HCT116 (cell line): Measurements from ENCODE around the gene SAMD4B.

Experiments used
- CEBPB ChIP-seq: IDR thresholded peaks from 2 replicates; pipeline ENCODE4 v1.6.1; 2012; ENCODE audit warnings: low read depth
- CTCF ChIP-seq, 3 experiments: fragments of 200-600 bp in 1 of 3; sonication (generic) in 1 of 3; IDR thresholded peaks in 2 of 3; conservative IDR thresholded peaks in 1 of 3; 2 replicates each; pipeline ENCODE4 v1.5.1; 2012 to 2017; ENCODE audit warnings: low read depth in 2 of 3, low read length in 2 of 3, antibody characterized with exemption in 1 of 3, borderline replicate concordance in 1 of 3, control low read depth in 1 of 3, mild to moderate bottlenecking in 1 of 3, mixed read lengths in 1 of 3, mixed run types in 1 of 3, moderate library complexity in 1 of 3; ENCODE audit not compliant: insufficient read depth in 1 of 3
- EZH2 ChIP-seq: fragments of 200-600 bp; sonication (generic); IDR thresholded peaks from 2 replicates; pipeline ENCODE4 v1.6.1; 2017; ENCODE audit warnings: antibody characterized with exemption, mixed run types
- EZH2phosphoT487 ChIP-seq: fragments of 200-600 bp; IDR thresholded peaks from 2 replicates; pipeline ENCODE4 v1.6.1; 2018; ENCODE audit warnings: antibody characterized with exemption, borderline replicate concordance
- POLR2A ChIP-seq: IDR thresholded peaks from 2 replicates; pipeline ENCODE4 v1.7.0; 2011; ENCODE audit warnings: borderline replicate concordance; ENCODE audit not compliant: insufficient read depth, insufficient read length; ENCODE audit errors: extremely low read depth
- POLR2AphosphoS5 ChIP-seq: IDR thresholded peaks from 2 replicates; pipeline ENCODE4 v1.6.1; 2011; ENCODE audit warnings: mild to moderate bottlenecking, low read depth, low read length, moderate library complexity
- REST ChIP-seq: IDR thresholded peaks from 2 replicates; pipeline ENCODE4 v1.6.1; 2012; ENCODE audit warnings: low read depth
- SIN3A ChIP-seq: IDR thresholded peaks from 2 replicates; pipeline ENCODE4 v1.6.1; 2012; ENCODE audit warnings: low read depth
- SP1 ChIP-seq: IDR thresholded peaks from 2 replicates; pipeline ENCODE4 v1.6.1; 2012; ENCODE audit warnings: low read depth
- SRF ChIP-seq: IDR thresholded peaks from 2 replicates; pipeline ENCODE4 v1.6.1; 2012; ENCODE audit warnings: low read depth
- YY1 ChIP-seq: IDR thresholded peaks from 2 replicates; pipeline ENCODE4 v1.6.1; 2011; ENCODE audit warnings: low read length, low read depth, moderate library complexity, mild to moderate bottlenecking; ENCODE audit not compliant: insufficient replicate concordance; ENCODE audit errors: extremely low read depth
- ZBTB33 ChIP-seq: IDR thresholded peaks from 2 replicates; pipeline ENCODE4 v1.6.1; 2011; ENCODE audit warnings: mild to moderate bottlenecking, low read length, moderate library complexity; ENCODE audit not compliant: insufficient replicate concordance; ENCODE audit errors: extremely low read depth
- ZNF274 ChIP-seq: fragments of 200-500 bp; sonication (Bioruptor generic); IDR thresholded peaks from 2 replicates; pipeline ENCODE4 v1.6.1; 2014; ENCODE audit warnings: mild to moderate bottlenecking, low read depth, low read length, inconsistent platforms

- TF ChIP-seq EZH2 (no peak), SRF (no peak), POLR2A (no peak), CTCF (IDR thresholded peaks at IDR 0.05 in 2 of 3, conservative IDR thresholded peaks at IDR 0.05 in 1 of 3; ENCODE audit: borderline replicate concordance in 1 of 3, insufficient read depth in 1 of 3, low read depth in 2 of 3, low read length in 2 of 3) (no peak), REST (no peak), ZBTB33 (no peak), EZH2phosphoT487 (no peak), POLR2AphosphoS5 (no peak), ZNF274 (no peak), CEBPB (no peak), YY1 (no peak), SP1 (no peak), SIN3A (no peak)
Observed at GRCh38 chr19:39319892-39320248, 22.4 kb upstream of the SAMD4B start.
